Measurements from ENCODE around the gene ISYNA1. TPM values are rescaled to one million over a fixed set of nuclear protein-coding genes. Genes with fewer than 3 reads are reported as not detected.

Gene ISYNA1
- total and polyA plus RNA-seq, 10 of the 15 experiments (the other 5 are each of a cell fraction or from before 2014, with no cell fraction given), result 1.9 to 37.0 (median 9.1) TPM

DNA sequence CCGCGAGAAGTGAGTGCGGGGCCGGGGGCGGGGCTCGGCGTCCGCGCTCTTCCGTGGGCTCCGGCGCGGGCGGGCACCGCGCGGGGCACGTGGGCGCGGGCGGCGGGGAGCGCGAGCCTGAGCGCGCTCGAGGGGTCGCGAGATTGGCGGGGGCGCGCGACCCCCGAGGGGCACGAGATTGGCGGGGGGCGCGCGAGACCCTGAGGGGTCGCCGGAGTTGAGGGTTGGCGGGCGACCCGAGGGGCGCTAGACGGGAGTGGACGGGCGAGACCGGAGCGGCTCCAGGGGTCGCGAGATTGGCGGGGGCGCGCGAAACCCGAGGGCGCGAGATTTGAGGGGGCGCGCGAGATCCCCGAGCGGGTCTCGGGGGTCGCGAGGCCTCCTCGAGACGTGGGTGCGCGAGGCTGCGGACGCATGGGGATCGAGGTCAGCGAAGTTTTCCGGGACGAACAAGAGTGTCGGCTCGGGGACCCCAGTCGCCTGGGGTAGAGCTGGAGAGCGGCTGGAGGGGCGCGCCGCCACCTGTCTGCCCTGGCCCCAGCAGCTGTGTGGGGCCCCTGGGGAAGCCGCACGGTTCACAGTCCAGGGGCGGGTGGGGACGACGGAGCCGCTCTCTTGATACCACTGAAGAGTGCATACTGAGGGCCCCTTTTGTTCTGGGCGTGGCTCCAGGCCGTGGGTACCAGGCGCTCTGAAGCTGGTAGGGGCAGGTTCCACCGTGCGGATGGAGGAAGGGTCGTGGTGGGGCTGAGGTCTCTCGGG lies 18.1 kb downstream of the ISYNA1 start (continued):
- TF ChIP-seq FOXK2 (IDR thresholded peaks at IDR 0.05) (no peak), HDAC6 (IDR thresholded peaks at IDR 0.05; ENCODE audit: unreplicated experiment) (no peak), HCFC1 (IDR thresholded peaks at IDR 0.05; ENCODE audit: low read length) (no peak), SMAD1 (IDR thresholded peaks at IDR 0.05; ENCODE audit: low read depth, partially characterized antibody) (no peak), IRF4 (IDR thresholded peaks at IDR 0.05; ENCODE audit: low read depth, low read length) (no peak), NFXL1 (IDR thresholded peaks at IDR 0.05; ENCODE audit: borderline replicate concordance) (no peak), YY1 (IDR thresholded peaks at IDR 0.05; ENCODE audit: low read depth, low read length) (no peak), CHD1 (IDR thresholded peaks at IDR 0.05; ENCODE audit: low read depth, low read length) (no peak), EED (IDR thresholded peaks at IDR 0.05; ENCODE audit: low read depth) (no peak), CHD2 (IDR thresholded peaks at IDR 0.05; ENCODE audit: borderline replicate concordance, low read depth, low read length) (peak; percentile 86), ZNF24 (IDR thresholded peaks at IDR 0.05) (no peak), GATAD2B (conservative IDR thresholded peaks at IDR 0.05; ENCODE audit: low read depth) (0 out of 2 replicates have a peak, but pooled peaks have one; percentile 4), POLR2AphosphoS2 (IDR thresholded peaks at IDR 0.05; ENCODE audit: low read depth, low read length) (no peak), ZBED1 (IDR thresholded peaks at IDR 0.05; ENCODE audit: borderline replicate concordance) (no peak), SP1 (IDR thresholded peaks at IDR 0.05; ENCODE audit: low read depth, low read length) (no peak), BACH1 (IDR thresholded peaks at IDR 0.05; ENCODE audit: borderline replicate concordance) (peak; percentile 33; the same call in 1 of the 2 replicates)
- TF ChIP-seq, protein P1, sequence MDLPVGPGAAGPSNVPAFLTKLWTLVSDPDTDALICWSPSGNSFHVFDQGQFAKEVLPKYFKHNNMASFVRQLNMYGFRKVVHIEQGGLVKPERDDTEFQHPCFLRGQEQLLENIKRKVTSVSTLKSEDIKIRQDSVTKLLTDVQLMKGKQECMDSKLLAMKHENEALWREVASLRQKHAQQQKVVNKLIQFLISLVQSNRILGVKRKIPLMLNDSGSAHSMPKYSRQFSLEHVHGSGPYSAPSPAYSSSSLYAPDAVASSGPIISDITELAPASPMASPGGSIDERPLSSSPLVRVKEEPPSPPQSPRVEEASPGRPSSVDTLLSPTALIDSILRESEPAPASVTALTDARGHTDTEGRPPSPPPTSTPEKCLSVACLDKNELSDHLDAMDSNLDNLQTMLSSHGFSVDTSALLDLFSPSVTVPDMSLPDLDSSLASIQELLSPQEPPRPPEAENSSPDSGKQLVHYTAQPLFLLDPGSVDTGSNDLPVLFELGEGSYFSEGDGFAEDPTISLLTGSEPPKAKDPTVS (IDR thresholded peaks at IDR 0.05; ENCODE audit: low read depth, low read length), result no peak
- TF ChIP-seq, protein P2, sequence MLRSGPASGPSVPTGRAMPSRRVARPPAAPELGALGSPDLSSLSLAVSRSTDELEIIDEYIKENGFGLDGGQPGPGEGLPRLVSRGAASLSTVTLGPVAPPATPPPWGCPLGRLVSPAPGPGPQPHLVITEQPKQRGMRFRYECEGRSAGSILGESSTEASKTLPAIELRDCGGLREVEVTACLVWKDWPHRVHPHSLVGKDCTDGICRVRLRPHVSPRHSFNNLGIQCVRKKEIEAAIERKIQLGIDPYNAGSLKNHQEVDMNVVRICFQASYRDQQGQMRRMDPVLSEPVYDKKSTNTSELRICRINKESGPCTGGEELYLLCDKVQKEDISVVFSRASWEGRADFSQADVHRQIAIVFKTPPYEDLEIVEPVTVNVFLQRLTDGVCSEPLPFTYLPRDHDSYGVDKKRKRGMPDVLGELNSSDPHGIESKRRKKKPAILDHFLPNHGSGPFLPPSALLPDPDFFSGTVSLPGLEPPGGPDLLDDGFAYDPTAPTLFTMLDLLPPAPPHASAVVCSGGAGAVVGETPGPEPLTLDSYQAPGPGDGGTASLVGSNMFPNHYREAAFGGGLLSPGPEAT (IDR thresholded peaks at IDR 0.05; ENCODE audit: low read depth), result no peak
